SK-N-SH treated with all-trans-retinoic acid at 6 μM for 48 hours (cell line): ENCODE results near the gene XPOT.

Source experiments
- ARNTL ChIP-seq: fragments of 450-650 bp; formaldehyde crosslinking; IDR thresholded peaks from 2 replicates; pipeline ENCODE4 v1.5.0; 2020; ENCODE audit warnings: low read depth, mild to moderate bottlenecking, moderate library complexity, borderline replicate concordance
- CSDC2 ChIP-seq: fragments of 250-450 bp; sonication (Bioruptor Pico); IDR thresholded peaks from 2 replicates; pipeline ENCODE4 v1.5.0; 2020; ENCODE audit warnings: mild to moderate bottlenecking, moderate library complexity
- ESRRG ChIP-seq: fragments of 250-450 bp; sonication (Bioruptor Pico); IDR thresholded peaks from 2 replicates; pipeline ENCODE4 v1.6.1; 2021; ENCODE audit warnings: mild to moderate bottlenecking
- PPARA ChIP-seq: fragments of 250-450 bp; sonication (Bioruptor Pico); IDR thresholded peaks from 2 replicates; pipeline ENCODE4 v1.5.0; 2020; ENCODE audit warnings: mild to moderate bottlenecking, borderline replicate concordance
- SNAI2 ChIP-seq: fragments of 250-450 bp; sonication (Bioruptor Pico); IDR thresholded peaks from 2 replicates; pipeline ENCODE4 v1.5.0; 2020; ENCODE audit warnings: mild to moderate bottlenecking, moderate library complexity
- TF ChIP-seq, protein P1 (sequence below): fragments of 250-450 bp; sonication (Bioruptor Pico); IDR thresholded peaks from 2 replicates; pipeline ENCODE4 v1.5.1; 2021; ENCODE audit warnings: mild to moderate bottlenecking, moderate library complexity
- TF ChIP-seq, protein P2 (sequence below): fragments of 250-450 bp; sonication (Bioruptor Pico); IDR thresholded peaks from 2 replicates; pipeline ENCODE4 v1.5.1; 2020; ENCODE audit warnings: low read depth, mild to moderate bottlenecking, moderate library complexity
- TF ChIP-seq, protein P3 (sequence below): fragments of 250-450 bp; sonication (Bioruptor Pico); IDR thresholded peaks from 2 replicates; pipeline ENCODE4 v1.8.0; 2021; ENCODE audit warnings: low read depth, mild to moderate bottlenecking, moderate library complexity, borderline replicate concordance

XPOT gene

DNA sequence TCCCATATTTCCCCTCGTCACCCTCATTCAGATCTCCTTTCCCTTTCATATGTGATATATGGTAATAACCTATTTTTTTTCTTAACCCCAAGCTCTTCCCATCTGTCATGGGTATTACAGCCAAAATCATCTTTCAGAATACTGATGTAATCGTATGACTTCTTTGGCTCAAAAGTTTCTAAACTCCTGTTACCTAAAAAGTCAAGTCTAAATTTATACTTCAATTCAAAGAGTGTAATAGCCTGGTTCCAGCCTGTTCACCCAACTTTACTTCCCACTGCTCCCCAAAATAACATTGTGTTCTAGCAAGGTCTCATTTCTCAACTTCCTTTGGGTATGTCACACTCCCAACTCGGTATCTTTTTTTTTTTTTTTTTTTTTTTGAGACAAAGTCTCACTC, 96.2 kb downstream of the XPOT start (continued):
- no peak for TF ChIP-seq PPARA (CRISPR knock-in tag)
- no peak for TF ChIP-seq ARNTL (CRISPR knock-in tag)
- TF ChIP-seq ESRRG: no peak
- TF ChIP-seq CSDC2 (CRISPR knock-in tag): no peak
- TF ChIP-seq, protein P1, sequence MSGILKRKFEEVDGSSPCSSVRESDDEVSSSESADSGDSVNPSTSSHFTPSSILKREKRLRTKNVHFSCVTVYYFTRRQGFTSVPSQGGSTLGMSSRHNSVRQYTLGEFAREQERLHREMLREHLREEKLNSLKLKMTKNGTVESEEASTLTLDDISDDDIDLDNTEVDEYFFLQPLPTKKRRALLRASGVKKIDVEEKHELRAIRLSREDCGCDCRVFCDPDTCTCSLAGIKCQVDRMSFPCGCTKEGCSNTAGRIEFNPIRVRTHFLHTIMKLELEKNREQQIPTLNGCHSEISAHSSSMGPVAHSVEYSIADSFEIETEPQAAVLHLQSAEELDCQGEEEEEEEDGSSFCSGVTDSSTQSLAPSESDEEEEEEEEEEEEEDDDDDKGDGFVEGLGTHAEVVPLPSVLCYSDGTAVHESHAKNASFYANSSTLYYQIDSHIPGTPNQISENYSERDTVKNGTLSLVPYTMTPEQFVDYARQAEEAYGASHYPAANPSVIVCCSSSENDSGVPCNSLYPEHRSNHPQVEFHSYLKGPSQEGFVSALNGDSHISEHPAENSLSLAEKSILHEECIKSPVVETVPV (CRISPR knock-in tag): no peak
- TF ChIP-seq, protein P2, sequence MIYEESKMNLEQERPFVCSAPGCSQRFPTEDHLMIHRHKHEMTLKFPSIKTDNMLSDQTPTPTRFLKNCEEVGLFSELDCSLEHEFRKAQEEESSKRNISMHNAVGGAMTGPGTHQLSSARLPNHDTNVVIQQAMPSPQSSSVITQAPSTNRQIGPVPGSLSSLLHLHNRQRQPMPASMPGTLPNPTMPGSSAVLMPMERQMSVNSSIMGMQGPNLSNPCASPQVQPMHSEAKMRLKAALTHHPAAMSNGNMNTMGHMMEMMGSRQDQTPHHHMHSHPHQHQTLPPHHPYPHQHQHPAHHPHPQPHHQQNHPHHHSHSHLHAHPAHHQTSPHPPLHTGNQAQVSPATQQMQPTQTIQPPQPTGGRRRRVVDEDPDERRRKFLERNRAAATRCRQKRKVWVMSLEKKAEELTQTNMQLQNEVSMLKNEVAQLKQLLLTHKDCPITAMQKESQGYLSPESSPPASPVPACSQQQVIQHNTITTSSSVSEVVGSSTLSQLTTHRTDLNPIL: no peak
- TF ChIP-seq SNAI2 (CRISPR knock-in tag): no peak
- TF ChIP-seq, protein P3, sequence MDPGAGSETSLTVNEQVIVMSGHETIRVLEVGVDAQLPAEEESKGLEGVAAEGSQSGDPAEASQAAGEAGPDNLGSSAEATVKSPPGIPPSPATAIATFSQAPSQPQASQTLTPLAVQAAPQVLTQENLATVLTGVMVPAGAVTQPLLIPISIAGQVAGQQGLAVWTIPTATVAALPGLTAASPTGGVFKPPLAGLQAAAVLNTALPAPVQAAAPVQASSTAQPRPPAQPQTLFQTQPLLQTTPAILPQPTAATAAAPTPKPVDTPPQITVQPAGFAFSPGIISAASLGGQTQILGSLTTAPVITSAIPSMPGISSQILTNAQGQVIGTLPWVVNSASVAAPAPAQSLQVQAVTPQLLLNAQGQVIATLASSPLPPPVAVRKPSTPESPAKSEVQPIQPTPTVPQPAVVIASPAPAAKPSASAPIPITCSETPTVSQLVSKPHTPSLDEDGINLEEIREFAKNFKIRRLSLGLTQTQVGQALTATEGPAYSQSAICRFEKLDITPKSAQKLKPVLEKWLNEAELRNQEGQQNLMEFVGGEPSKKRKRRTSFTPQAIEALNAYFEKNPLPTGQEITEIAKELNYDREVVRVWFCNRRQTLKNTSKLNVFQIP (CRISPR knock-in tag): no peak
